GM12891 (cell line): Measurements from ENCODE around the gene MAEA. TPM values are rescaled to one million over a fixed set of nuclear protein-coding genes. Genes with fewer than 3 reads are reported as not detected.

Experiments used
- DNase-seq: peaks from one replicate; pipeline ENCODE4 v3.0.0; 2011; ENCODE audit warnings: low spot score; ENCODE audit not compliant: insufficient read length
- FAIRE-seq: peaks from 2 replicates; lab custom pipeline; 2011; peaks lifted over from hg19 to GRCh38; lab: Jason Lieb, UNC
- PAX5 ChIP-seq: IDR thresholded peaks from 2 replicates; pipeline ENCODE4 v1.6.1; 2011; ENCODE audit warnings: low read length, moderate library complexity, mild to moderate bottlenecking; ENCODE audit not compliant: insufficient read depth, severe bottlenecking
- POLR2A ChIP-seq: IDR thresholded peaks from 2 replicates; pipeline ENCODE4 v1.6.1; 2011; ENCODE audit warnings: low read depth, low read length, control low read depth
- POLR2AphosphoS5 ChIP-seq: IDR thresholded peaks from 2 replicates; pipeline ENCODE4 v1.6.1; 2011; ENCODE audit warnings: low read depth, low read length, control low read depth
- POU2F2 ChIP-seq: IDR thresholded peaks from 2 replicates; pipeline ENCODE4 v1.6.1; 2011; ENCODE audit warnings: low read depth, mild to moderate bottlenecking, control low read depth, low read length, moderate library complexity
- SPI1 ChIP-seq: IDR thresholded peaks from 2 replicates; pipeline ENCODE4 v1.6.1; 2011; ENCODE audit warnings: low read depth, low read length, control low read depth
- TAF1 ChIP-seq: IDR thresholded peaks from 2 replicates; pipeline ENCODE4 v1.6.1; 2011; ENCODE audit warnings: low read depth, low read length, control low read depth
- polyA plus RNA-seq: library from polyadenylated mRNA; unstranded; fragments of >200 nt; gene quantifications from one replicate; pipeline ENCODE4 v1.2.1, GENCODE V29; 2012; ENCODE audit warnings: low read depth, missing spikeins, inconsistent platforms; ENCODE audit not compliant: missing spikeins

Gene MAEA
- polyA plus RNA-seq: 36.2 TPM

DNA sequence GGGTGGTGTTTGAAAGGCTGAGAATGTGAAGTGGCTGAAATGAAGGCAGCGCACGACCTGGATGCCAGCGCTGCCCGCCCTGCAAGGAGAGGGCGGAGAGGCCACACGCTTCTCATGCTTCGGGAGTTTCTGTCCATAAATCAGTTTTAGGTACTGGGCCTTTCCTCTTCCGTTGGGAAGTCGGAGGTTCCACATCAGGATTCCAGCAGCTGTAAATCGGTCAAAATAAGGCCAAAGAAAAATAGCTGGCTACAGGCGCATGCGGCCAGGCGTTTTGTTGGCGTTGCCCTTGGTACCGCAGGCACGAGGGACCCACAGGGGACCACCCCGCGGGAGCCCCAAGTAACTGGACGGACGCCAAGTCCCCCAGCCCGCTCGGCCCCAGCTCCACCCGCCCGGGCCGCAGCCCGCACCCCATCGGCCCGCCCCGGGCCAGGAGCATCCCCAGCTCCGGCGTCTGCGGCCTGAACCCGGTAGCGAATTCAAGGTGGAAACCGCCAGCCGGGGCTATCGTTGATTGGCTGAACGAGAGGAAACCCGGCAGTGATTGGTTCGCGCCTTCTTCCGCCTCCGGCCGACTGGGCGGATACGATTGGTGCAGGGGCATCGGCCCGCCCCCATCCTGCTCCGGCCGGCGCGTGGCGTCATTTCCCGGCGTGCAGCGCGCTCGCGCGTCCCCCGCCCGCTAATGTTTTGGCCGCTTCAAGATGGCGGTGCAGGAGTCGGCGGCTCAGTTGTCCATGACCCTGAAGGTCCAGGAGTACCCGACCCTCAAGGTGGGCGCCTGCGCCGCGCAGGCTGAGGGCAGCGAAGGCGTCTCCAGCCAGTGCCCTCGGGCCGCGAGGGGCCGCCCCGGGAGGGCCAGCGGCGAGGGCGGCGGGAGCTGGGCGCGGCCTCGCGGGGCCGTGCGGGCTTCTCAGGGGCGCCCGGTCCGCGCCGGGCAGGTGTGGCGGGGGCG is at the start of gene MAEA:
Gene MAEA (plus strand): TSS at position 685 of the 958 bp plus-strand sequence. CDS start 23 bp downstream, at position 708.
- FAIRE-seq (peak; percentile 100), DNase-seq (peak; percentile 100)
- TF ChIP-seq POLR2A: peak; percentile 85
- TF ChIP-seq SPI1: no peak
- peak; percentile 86 for TF ChIP-seq TAF1
- TF ChIP-seq PAX5: peak; percentile 6
- TF ChIP-seq POU2F2: no peak; the same call in none of the 2 replicates
- TF ChIP-seq POLR2AphosphoS5: peak; percentile 87

GRCh38 chr4:1239950-1240307 is 49.8 kb upstream of the MAEA start:
- no peak for TF ChIP-seq POLR2A
- no peak for TF ChIP-seq POLR2AphosphoS5
- no peak for TF ChIP-seq PAX5
- TF ChIP-seq TAF1: no peak
- no peak for TF ChIP-seq SPI1
- no peak for TF ChIP-seq POU2F2
- DNase-seq (peak; percentile 12), FAIRE-seq (no peak)

- peak; percentile 18 for DNase-seq
- TF ChIP-seq TAF1 (no peak), SPI1 (no peak), POLR2A (no peak), POLR2AphosphoS5 (no peak), POU2F2 (no peak)
- FAIRE-seq: no peak
Measured at GRCh38 chr4:1240721-1241465, 48.8 kb upstream of the MAEA start.

DNA sequence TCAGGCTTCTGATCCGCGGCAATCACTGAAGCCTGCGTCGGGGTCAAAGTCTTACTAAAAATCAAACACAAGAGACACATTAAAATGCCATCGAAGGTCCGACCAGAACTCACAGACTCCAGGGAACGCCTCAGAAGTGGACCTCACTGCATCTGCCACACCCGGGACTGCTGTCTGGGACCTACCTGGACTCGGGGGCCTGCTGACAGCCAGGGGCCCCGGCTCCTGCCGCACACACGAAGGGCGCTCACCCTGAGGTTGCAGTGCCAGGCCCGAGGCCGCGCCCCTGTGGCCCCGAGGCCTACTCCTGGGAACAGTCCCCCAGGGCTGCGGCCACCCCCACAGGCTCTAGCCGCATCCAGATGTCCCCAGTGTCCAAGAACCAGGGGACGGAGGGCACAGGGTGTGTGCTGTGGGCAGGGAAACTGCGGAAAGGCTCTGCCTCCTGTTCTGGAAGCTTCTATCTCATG is 48.2 kb upstream of the MAEA start:
- DNase-seq: peak; percentile 15
- no peak for TF ChIP-seq POLR2A
- no peak for TF ChIP-seq POU2F2
- TF ChIP-seq TAF1: no peak
- no peak for TF ChIP-seq SPI1
- TF ChIP-seq PAX5: no peak
- no peak for TF ChIP-seq POLR2AphosphoS5
- no peak for FAIRE-seq

DNA sequence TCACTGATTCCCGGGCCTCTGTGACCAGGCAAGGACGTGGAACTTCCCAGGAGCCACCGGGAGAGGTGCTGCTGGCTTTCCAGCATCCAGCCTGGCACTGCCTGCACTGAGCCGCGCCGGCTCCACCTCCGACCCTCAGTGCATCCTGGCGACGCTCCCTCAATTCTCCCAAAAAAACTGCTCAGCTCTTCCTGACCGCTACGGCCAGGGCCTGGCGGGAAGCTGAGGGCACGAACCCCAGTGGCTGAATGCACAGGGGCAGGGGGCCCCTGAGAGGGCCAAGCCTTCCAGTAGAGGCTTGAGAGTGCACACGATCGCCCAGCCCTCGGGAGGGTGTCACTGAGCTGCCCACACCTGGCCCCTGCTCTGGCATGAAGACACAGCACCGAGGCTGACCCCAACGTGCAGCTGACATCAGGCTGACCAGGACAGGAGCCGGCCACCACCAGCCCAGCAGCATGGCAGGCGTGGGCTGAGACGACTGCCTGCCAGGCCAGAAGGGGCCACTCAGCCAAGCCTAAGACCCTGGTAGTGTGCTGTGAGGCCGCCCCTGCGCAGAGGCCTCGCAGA is 47.7 kb upstream of the MAEA start:
- DNase-seq (peak; percentile 14), FAIRE-seq (no peak)
- no peak for TF ChIP-seq PAX5
- no peak for TF ChIP-seq POLR2AphosphoS5
- TF ChIP-seq TAF1: no peak
- TF ChIP-seq SPI1: no peak
- no peak for TF ChIP-seq POU2F2
- no peak for TF ChIP-seq POLR2A

- no peak for TF ChIP-seq POLR2A
- TF ChIP-seq POU2F2: no peak
- TF ChIP-seq PAX5: no peak
- no peak for TF ChIP-seq TAF1
- TF ChIP-seq SPI1: no peak
- no peak for TF ChIP-seq POLR2AphosphoS5
- DNase-seq (no peak), FAIRE-seq (peak; percentile 35)
Measured at GRCh38 chr4:1242506-1243450, 46.9 kb upstream of the MAEA start.

DNA sequence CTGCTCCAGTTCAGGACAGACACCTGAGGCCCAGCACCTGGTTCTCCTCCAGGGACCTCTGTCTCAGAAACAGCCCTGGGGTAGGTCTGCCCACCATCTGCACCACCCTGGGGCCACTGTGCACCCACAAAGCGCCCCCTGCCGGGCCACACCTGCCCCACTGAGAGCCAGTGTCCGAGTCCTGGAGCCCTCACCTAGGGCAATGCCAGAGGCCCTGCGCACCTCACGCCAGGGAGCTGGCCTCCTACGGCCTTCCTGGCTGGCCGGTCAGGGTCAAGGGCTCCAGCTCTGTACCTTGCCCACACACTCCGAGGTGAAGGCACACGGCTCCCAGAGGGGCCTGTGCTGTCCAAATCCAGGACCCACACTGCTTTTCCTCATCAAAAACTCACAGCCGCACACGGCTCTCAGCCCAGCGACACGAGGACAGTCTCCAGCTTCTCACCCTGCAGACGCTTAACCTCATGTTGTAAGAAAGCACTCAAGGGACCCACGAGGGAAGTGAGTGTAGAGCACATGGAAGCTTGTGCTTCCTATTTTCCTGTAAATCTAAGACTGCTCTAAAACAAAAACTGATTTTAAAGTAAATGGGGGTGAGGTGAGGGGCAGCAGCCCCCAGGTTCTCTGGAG is 46.1 kb upstream of the MAEA start:
- DNase-seq (no peak), FAIRE-seq (no peak)
- TF ChIP-seq POLR2A (no peak), POLR2AphosphoS5 (no peak), TAF1 (no peak), POU2F2 (no peak), PAX5 (no peak), SPI1 (no peak)
